SU-DHL-6 (cell line): ENCODE measurements around the gene SLCO2B1.

Experiments used
- H2AFZ ChIP-seq: fragments of 200-600 bp; sonication (generic); 2 replicates; pipeline ENCODE4 v1.6.1; 2014; ENCODE audit warnings: low read depth, mild to moderate bottlenecking, moderate library complexity, mixed read lengths, antibody characterized with exemption, low read length; ENCODE audit not compliant: severe bottlenecking
- H3F3A ChIP-seq: fragments of 200-600 bp; shearing (Covaris generic); 2 replicates; pipeline ENCODE4 v1.6.0; 2016; ENCODE audit warnings: antibody characterized with exemption, mild to moderate bottlenecking; ENCODE audit not compliant: insufficient read depth
- H3K27ac ChIP-seq: fragments of 200-600 bp; sonication (generic); 2 replicates; pipeline ENCODE4 v1.5.1; 2016; ENCODE audit warnings: low read depth, mild to moderate bottlenecking, low read length, moderate library complexity, mixed read lengths
- H3K27me3 ChIP-seq: fragments of 200-600 bp; sonication (generic), shearing (Covaris generic); 2 replicates; pipeline ENCODE4 v1.6.0; 2014; ENCODE audit warnings: mild to moderate bottlenecking, low read length
- H3K36me3 ChIP-seq: fragments of 200-600 bp; sonication (generic); 2 replicates; pipeline ENCODE4 v1.6.1; 2014; ENCODE audit warnings: mild to moderate bottlenecking, low read length, mixed read lengths
- H3K4me2 ChIP-seq: fragments of 300-600, 200-600 bp; shearing (Covaris generic), sonication (generic); 2 replicates; pipeline ENCODE4 v1.6.0; 2014; ENCODE audit warnings: low read length, low read depth, mild to moderate bottlenecking; ENCODE audit not compliant: poor library complexity, severe bottlenecking
- H3K4me3 ChIP-seq: fragments of 200-600 bp; sonication (generic); 2 replicates; pipeline ENCODE4 v1.5.1; 2014; ENCODE audit warnings: antibody characterized with exemption, low read length, mild to moderate bottlenecking, mixed read lengths; ENCODE audit not compliant: insufficient read depth, poor library complexity, severe bottlenecking
- H3K79me2 ChIP-seq: fragments of 200-600 bp; sonication (generic); 2 replicates; pipeline ENCODE4 v1.6.1; 2014; ENCODE audit warnings: mild to moderate bottlenecking, low read length, moderate library complexity; ENCODE audit not compliant: insufficient read depth
- H3K9ac ChIP-seq: fragments of 200-600 bp; sonication (generic); 2 replicates; pipeline ENCODE4 v1.7.0; 2014; ENCODE audit warnings: mild to moderate bottlenecking, low read length
- H3K9me2 ChIP-seq: fragments of 200-600 bp; sonication (generic); replicated peaks from 2 replicates; pipeline ENCODE4 v1.6.1; 2014; ENCODE audit warnings: low read length; ENCODE audit not compliant: insufficient read depth
- H3K9me3 ChIP-seq: fragments of 200-600 bp; sonication (generic); 2 replicates; pipeline ENCODE4 v1.6.1; 2014; ENCODE audit warnings: low read length, mixed read lengths; ENCODE audit not compliant: insufficient read depth
- H4K20me1 ChIP-seq: fragments of 200-600 bp; sonication (generic); 2 replicates; pipeline ENCODE4 v1.6.1; 2014; ENCODE audit warnings: low read depth, mild to moderate bottlenecking, antibody characterized with exemption, low read length, moderate library complexity, mixed read lengths
- CTCF ChIP-seq: fragments of 200-600 bp; sonication (generic); IDR thresholded peaks from one replicate; pipeline ENCODE4 v1.5.1; 2017; ENCODE audit warnings: antibody characterized with exemption, mild to moderate bottlenecking, low read length, moderate library complexity; ENCODE audit not compliant: insufficient read depth, poor library complexity, severe bottlenecking
- EZH2phosphoT487 ChIP-seq: fragments of 200-600 bp; sonication (generic), shearing (Covaris generic); conservative IDR thresholded peaks from 2 replicates; pipeline ENCODE4 v1.6.1; 2018; ENCODE audit warnings: mild to moderate bottlenecking, antibody characterized with exemption, low read length, moderate library complexity, mixed read lengths

The SLCO2B1 gene

GRCh38 chr11:75240311-75241035 lies 89.6 kb downstream of the SLCO2B1 start, which contains the start of gene TPBGL:
TPBGL (plus strand) TSS chr11:75240774; CDS start chr11:75241050, 276 bp downstream.
- TF ChIP-seq CTCF (no peak), EZH2phosphoT487 (no peak)
- Histone ChIP-seq H3K36me3 (no peaks in the 10 kb centered on the region), H3K9me3 (no peaks in the 10 kb centered on the region), H3K79me2 (no peaks in the 10 kb centered on the region), H2AFZ (no peak within 1 kb of the TSS), H3K27me3 (no peaks in the 10 kb centered on the region), H3K9ac (no peak within 1 kb of the TSS), H3K9me2 (no peaks in the 10 kb centered on the region), H3K4me2 (no peak within 1 kb of the TSS), H3K4me3 (no peak within 1 kb of the TSS), H4K20me1 (no peaks in the 10 kb centered on the region), H3F3A (no peaks in the 10 kb centered on the region), H3K27ac (no peak within 1 kb of the TSS)

GRCh38 chr11:75241036-75241905 lies 90.4 kb downstream of the SLCO2B1 start:
- Histone ChIP-seq H3K36me3 (no peaks in the 10 kb centered on the region), H3K27ac (no peak overlapping the region), H3K27me3 (no peaks in the 10 kb centered on the region), H3K9ac (no peak overlapping the region), H3K4me3 (no peak overlapping the region), H3K9me3 (no peaks in the 10 kb centered on the region), H3K79me2 (no peaks in the 10 kb centered on the region), H3K9me2 (no peaks in the 10 kb centered on the region), H3F3A (no peaks in the 10 kb centered on the region), H4K20me1 (no peaks in the 10 kb centered on the region), H2AFZ (no peak overlapping the region), H3K4me2 (no peak overlapping the region)
- TF ChIP-seq EZH2phosphoT487 (no peak), CTCF (no peak)

- TF ChIP-seq EZH2phosphoT487: no peak
- TF ChIP-seq CTCF: no peak
- Histone ChIP-seq H3K9me2 (no peaks in the 10 kb centered on the region), H3K27me3 (no peaks in the 10 kb centered on the region), H4K20me1 (no peaks in the 10 kb centered on the region), H3K9ac (no peak overlapping the region), H3K9me3 (no peaks in the 10 kb centered on the region), H3F3A (no peaks in the 10 kb centered on the region), H2AFZ (no peak overlapping the region), H3K36me3 (no peaks in the 10 kb centered on the region), H3K79me2 (no peaks in the 10 kb centered on the region), H3K4me3 (no peak overlapping the region), H3K4me2 (no peak overlapping the region), H3K27ac (no peak overlapping the region)
These were observed 91.2 kb downstream of the SLCO2B1 start for GRCh38 chr11:75241906-75242644.
